M059J (cell line): Measurements from ENCODE around the gene IMMP2L. TPM values are rescaled to one million over a fixed set of nuclear protein-coding genes. Genes with fewer than 3 reads are reported as not detected.

Source experiments
- DNase-seq: peaks from one replicate; pipeline ENCODE4 v3.0.0-alpha.2; 2012; ENCODE audit warnings: low read depth
- total RNA-seq: library from RNA; depleted of rRNA; stranded (reverse); fragments of >200 nt; shearing (Covaris generic); gene quantifications from 2 replicates; pipeline ENCODE4 v1.2.3, GENCODE V29; 2014

The IMMP2L gene
- total RNA-seq, 1 experiment from 2014 or later = 8.6 TPM

DNA sequence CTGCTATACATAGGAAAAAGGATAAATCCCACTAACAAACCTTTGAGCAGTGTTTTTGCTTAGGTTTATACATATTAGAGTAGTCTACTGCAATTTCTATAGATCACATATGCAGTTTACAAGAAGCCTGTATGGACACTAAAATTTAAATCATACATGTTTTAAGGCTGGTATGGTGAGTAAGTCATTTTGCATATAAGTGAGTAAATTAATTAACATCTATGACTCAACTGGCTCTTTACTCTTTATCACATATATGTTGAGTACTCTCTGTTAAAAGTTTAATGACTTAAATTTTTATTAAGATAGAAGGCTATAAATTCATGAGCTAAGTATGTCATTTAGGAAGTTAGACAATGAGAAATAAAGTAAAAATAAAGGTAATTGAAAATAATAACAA lies 402.0 kb downstream of the IMMP2L start:
- no peak for DNase-seq

DNA sequence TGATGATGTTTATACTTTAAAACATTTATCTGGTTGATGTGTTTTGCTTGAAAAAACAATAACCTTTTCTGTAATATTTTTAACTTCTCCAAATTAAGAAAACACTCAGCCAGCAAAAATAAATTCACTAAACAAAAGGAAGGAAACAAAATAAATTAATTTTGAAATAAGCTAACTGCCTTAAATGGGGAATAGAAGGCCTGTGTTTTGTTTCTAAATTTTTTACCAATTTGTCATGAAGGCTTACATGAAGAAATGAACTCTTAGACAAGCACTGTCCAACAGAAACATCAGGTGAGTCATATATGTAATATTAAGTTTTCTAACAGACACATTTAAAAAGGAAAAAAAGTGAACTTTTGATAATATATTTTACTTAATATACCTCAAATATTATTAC lies 402.9 kb downstream of the IMMP2L start:
- peak; percentile 57 for DNase-seq

DNA sequence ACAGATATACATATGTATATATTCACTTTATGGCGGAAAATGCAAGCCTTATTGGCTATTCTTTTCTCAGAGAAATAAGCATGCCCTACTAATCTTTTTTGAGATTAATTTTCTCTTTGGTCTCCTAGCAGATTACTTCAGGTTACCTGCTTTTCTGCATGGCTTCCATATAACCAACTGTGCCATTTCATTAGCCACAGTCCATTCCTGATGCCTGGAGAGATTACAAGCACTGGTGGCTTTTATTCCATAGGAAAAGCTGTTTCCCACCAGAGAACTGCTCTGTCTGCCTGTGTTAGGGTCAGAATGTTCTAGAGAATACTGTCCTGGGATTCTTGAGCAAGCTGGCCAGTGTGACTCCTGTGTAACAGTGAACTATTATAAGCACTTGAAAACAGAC lies 411.6 kb downstream of the IMMP2L start:
- no peak for DNase-seq

DNA sequence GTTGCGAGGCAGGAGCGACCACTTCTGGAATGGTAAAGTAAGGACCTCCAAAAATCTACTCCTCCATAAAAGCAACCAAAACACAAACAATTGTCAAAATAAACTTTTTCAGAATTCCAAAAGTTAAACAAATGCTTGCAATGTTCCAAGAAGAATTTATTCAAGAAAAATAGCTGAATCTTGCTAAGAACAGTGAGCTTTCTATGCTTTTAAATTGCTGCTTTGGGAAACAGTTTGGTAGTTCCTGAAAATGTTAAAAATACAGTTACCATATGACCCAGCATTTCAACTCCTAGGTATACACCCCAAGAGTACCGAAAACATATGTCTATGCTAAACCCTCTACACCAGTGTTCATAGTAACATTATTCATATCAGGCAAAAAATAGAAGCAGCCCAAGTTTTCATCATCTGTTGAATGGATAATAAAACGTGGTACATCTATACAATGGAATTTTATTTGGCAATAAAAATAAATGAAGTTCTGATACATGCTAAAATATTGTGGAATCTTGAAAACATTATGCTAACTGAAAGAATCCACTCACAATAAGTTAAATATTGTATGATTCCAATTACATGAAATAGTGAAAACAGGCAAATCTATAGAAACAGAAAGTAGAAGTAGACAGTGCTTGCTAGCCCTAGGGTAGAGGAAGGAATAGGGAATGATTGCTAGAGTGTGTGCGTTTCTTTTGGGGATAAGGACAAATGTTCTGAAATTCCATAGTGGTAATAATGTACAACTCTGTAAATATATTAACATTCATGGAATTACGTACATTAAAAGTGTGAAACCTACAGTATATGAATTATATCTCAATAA lies 414.4 kb downstream of the IMMP2L start:
- no peak for DNase-seq

DNA sequence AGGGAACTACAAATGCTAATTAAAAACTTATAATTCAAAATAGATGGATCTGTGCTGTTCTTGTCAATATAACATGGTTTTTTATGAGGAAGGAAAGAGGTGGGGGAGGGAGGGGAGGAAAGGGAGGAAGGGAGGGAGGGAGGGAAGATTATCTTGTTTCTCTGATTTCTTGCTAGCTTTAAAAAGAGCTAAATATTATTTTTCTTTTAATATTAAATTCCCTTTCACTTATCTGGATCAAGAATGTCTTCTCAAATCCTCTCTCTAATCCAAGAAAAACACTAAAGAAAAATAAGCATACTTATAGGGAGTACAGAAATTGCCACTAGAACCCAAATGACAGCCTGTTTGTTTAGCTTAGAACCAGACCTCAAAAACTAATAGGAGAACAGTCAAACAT lies 416.2 kb downstream of the IMMP2L start:
- DNase-seq = no peak

DNA sequence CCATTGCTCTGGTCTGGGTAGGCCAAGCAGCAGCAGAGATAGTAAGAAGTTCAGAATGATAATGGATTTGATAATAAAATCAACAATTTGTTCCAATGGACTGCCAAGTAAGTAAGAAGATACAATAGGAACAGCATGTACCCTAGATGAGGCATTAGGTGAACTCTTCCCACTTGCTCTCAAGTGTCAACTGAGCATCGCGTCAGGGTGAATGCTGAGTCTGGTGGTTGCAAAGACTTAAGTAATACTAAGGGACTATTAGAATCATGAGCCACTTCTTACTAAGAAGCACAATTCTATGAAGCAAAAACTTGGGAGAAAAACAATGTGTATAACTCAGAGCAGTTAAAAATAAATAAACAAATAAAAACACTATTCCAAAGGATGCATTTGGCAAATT lies 416.8 kb downstream of the IMMP2L start:
- DNase-seq = no peak

DNA sequence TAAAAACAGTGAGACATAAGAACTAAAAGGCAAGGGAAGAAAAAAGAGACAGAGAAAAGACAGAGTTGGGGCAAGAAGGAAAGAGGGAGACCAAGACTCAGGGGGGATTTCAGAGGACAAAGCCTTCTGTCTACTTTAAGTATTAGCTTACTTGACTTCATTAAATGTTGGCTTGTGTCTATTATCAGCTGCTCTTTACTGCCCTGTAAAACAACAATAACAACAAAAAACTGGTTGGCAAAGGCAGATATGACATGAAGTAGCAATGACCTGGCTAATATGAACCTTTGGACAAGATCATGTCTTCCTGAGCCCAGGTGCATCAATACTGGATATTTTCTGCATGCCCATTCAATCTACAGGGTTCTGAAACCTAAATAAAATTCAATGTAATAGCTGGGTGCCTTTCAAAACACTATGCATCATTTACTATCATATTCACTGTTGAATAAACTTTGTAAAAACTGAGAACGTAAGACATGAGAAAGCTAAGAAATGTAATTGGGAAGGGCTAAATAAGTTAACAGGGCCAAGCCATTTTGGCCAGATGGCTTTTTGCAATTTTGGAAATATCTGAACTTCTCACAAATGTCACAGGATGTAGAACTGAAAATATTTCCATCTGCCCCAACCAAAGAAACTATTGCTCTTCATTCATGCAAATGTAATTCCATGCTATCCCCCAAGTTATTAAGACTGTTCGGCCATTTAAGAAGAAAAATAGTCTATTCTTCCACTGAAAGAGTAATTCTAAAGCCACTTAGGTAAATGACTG lies 422.0 kb downstream of the IMMP2L start:
- no peak for DNase-seq

DNA sequence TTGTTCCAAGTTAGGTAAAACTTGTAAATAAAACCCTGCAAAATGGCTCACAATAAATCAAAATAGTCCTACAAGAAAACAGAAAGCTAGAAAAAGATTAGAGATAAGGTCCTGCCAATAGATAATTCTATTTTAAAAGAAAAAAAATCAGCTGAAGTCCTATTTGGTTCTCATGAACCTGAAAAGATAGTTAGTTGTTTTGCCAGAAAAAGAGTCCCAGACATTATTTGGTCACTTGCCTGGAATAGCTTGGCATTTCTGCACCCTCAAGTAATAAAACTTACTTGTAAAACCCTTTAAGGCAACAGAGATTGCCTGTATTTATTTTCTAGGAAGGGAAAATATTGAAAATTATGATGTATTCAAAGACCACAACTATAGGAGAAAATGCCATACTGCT lies 423.7 kb downstream of the IMMP2L start:
- DNase-seq = peak; percentile 47

DNA sequence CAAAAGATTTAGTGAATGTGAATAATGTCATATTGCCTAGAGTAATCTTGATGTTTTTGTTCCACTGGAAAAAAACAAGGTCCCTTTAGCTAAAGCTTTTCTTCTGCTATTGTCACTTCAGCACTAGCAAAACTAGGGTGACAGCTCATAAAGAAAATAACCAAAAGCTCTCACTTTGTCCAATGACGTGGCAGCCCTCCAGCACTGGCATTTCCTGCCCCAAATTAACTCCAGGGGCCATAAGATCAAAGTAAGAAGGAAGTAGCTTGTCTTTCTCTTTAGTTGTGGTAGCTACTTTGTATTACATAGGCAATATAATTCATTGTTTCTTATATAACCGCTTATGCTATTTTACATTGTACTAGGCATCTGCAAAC lies 424.1 kb downstream of the IMMP2L start:
- DNase-seq = peak; percentile 95

DNA sequence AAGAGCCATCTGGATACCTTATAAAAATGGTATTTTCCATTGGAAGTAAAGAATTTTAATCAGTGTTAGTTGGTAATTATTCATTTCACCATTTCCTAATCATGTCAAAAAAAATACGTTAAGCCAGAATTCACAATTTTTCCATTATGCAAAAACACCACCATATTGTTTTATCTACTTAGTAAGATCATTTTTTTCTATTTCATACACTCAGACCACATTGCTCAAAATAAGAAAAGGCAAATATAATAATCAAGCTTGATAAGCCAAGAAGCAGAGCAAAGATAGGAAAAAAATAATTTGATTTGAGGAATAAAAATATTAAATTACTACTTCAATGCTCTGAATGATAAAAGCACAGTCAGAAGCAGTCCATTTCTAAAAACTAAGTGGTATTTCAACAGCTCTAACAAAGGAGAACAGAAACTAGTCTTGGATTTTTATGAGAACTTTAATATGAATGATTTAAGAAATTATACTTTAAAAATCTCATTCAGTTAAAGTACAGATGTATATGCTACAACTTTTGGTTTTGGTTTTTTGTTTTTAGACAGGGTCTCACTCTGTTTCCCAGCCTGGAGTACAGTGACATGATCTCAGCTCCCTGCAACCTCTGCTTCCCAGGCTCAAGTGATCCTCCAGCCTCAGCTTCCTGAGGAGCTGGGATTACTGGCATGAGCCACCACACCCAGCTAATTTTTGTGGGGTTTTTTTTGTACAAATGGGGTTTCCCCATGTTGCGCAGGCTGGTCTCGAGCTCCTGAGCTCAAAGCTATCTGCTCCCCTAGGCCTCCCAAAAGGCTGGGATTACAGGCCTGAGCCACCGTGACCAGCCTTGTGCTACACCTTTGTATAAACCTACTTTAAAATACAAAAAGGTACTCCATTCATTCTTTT lies 424.7 kb downstream of the IMMP2L start:
- DNase-seq = peak; percentile 79

DNA sequence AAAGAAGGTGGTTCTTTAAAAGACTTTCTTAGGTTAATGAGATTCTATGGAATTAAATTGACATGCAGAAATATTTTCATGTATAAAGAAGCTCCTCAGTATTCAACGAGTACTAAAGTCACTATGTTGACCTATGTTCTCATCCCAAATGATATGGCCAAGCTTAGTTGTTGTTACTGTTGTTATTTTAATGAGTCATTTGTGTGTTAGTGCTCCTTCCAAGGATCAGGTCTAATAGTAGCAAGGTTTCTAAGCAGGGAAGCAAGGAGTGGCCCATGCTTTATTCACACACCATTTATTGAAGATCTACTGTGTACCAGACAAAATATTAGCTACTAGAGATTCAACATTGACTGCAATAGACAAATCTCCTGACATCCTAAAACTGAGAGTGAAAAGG lies 429.5 kb downstream of the IMMP2L start:
- peak; percentile 61 for DNase-seq

DNA sequence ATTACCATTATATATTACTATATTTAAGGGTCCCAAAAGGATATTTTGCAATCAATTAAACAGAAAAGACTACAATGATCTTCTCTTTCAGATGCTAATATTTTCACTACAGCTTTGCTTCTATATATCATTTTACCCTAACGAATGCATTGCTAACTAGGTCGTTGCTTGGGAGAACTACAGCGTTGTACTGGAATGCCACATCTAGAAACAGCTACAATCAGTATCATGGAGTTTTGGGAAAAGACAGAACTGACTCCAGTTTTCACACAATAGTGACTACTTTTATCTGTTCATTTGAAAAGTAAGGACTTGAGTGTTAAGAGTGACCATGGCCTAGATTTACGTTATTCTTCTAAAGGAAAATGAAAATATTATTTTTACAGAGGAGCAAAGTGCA lies 432.9 kb downstream of the IMMP2L start:
- no peak for DNase-seq

DNA sequence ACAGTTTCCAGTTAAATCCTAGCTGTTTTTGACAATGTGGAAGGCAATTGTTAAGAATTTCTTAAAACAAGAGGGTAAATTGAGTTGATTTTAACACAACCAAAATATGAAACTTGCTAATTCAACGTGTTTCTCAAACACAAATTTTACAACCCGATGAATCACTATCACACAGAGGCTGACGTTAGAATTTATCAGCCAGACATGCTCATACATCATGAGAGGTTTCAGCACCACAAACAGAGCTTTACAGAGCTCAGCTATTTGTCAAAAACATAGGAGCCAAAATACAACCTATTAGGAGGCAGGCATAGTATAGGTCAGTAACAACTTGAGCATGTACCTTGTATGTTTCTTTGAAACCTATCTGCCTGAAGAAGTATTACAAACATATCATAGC lies 435.3 kb downstream of the IMMP2L start:
- DNase-seq = peak; percentile 68

DNA sequence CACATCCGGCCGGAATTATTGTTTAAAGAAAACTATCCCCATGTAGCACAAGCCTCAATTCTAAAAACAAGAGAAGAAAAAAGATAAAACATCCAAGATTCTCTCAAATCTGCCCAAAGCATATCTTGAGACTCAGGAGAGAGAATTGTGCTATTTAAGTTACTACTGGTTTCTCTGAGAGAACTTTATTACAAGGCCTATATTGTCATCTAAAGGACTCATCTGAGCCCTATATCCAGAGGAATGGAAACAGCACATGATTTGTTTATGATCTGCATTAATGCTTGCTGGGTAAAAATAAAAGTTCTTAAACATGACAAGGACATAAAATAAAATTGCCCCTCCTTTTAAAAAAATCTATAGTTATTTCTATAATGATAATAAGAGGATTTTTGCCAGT lies 446.3 kb downstream of the IMMP2L start:
- no peak for DNase-seq

DNA sequence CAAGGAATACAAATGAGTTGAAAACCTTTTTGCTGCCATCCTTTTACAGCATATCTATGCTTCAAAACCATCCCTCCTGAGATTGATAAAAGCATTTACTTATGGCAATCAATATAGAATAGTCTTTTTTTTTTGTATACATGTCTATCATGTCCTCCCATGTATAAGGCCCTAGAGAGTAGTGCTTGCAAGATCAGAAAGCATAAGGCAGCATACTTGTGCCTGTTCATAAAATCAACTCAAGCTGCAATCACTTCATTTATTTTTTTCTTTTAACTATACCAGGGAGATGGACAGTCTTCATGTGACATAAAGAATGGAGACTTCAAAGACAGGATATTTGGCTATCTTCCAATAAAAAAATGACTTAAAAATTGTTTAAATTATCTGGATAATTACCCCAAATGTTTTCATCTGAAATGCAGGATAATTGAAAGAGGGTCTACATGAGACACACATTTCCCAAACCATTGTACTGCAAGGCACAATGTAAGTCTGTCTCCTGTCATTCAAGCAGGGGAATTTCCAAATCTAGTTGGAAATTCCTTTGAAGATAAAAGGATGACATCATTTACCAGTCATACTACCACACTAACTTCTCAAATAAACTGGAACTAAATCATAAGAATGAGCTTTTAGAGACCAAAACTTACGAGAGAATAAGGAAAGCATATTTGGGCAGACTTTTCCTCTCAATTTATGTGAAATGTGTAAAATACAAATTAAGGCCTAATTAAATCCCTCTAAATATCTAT lies 448.9 kb downstream of the IMMP2L start:
- peak; percentile 75 for DNase-seq

DNA sequence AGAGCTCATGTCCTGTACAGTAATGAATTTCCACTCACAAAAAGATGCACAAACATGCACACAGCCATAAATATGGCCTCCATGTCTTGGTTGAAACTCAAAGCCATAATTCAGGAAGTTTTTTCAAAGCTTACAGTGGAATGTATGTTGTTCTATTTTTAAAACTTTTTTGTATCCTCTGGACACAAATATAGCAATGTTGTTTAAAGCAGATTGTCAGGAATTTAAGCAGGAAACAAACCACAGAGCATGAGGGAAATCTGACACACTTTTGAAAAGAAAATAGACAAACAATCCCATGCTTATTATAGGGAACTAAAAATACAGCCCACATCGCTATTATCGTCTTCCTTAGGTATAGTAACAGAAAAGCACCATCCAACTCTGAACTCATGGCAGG lies 449.9 kb downstream of the IMMP2L start:
- peak; percentile 35 for DNase-seq

DNA sequence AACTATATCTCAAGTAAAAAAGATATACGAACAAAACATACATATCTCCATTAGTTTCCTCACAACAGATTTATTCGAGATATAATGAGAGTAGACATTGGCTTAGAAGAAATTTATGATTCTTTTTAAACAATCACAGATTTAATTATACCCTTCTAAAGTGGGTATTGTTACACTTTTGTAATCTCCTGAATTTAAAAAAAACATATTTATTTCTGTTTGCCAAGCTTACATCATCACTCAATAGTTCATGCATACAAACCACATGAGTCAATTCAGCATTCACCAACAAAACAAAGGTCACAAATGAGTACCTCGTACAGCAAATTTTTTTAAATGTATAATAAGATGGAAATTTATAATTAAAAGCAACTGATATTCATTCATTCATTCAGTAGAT lies 453.8 kb downstream of the IMMP2L start:
- DNase-seq = peak; percentile 50

DNA sequence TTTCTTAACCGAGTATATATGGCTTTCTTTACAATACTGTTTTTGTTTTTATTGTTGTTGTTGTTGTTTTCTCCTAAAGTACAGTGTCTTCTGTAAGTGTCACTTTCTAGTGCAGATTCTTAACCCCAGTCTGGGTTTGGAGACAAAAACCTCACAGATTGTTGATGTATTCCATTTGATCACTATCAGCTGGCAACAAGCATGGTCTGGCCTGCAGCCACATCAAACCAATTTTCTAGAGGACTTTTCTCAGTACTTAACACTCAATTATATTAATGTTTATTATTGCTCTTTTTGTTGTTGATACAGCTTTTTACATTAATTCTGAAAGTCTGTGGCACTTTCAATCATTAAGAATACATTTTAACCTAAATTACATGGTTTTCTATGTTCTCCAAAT lies 454.3 kb downstream of the IMMP2L start:
- peak; percentile 38 for DNase-seq

DNA sequence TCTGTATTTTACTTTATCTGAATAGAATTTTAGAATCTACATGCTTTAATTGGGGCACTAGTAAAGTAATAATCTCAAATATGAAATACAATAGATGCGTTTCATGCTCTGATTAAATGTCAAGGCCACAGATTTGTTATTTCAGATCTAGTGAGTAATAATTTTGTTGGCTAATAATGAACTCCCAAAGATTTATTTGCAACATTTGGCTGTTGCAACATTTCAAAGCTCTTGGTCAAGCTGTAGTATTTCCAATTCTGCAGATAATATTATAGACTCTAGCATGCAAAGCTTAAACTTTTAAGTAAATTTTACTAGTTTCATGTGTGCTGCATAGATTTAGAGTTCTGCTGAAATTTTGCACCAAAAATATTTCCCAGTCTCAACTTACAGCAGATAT lies 454.7 kb downstream of the IMMP2L start:
- no peak for DNase-seq

DNA sequence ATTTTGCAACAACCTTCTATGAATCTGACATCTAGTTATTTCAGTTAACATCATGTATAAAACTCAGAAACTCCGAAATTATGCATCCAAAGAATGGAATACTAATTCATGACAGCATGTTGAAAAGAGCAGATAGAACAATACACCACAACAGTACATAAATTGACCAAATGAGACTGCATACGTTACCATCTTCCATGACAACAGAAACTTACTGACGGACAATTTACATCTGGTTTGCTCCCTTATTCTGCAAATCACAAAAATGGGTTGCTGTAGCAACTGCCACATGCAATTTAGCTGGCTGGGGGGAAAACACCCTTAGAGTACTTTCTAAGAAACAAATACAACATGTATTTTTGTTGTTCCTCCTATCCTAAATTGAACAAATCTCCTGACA lies 457.0 kb downstream of the IMMP2L start:
- no peak for DNase-seq

DNA sequence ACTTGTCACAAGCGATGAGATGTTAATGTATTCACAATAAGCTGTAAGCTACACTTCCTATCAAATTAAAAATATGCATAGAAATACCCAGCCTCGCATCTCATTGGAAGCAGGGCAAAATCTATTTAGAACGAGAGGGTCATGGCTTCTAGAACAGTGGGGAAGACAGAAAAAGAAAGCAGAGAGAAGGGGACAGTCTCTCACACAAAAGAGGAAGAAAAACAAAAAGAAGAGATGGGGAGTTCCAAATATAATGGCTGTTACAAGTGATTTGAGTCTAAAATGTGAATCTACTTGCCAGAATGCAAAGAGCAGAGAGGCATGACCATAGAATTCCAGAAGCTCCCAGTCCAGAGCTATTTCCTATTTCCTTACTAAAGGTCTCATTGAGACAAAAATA lies 457.6 kb downstream of the IMMP2L start:
- DNase-seq = no peak
